Lower lobe of right lung (tissue), 2 donors: Measurements from ENCODE around the gene GPR3. TPM values are rescaled to one million over a fixed set of nuclear protein-coding genes. Genes with fewer than 3 reads are reported as not detected.
A peak's percentile ranks its signal among the peaks of the same experiment; 100 is the strongest.

Source experiments
- ATAC-seq, 2 donors: fragments of 200-7000 bp; cut with Tn5 transposase; one replicate each; pipeline ENCODE4 v1.9.1; 2020 to 2022; ENCODE audit warnings: mild to moderate bottlenecking in 2 of 2, moderate library complexity in 2 of 2
- DNase-seq: peaks from one replicate; pipeline ENCODE4 v3.0.0-alpha.2; 2020
- H3K27ac ChIP-seq: fragments of 200-600 bp; one replicate; pipeline ENCODE4 v1.8.0; 2022
- H3K27me3 ChIP-seq: fragments of 200-600 bp; one replicate; pipeline ENCODE4 v1.8.0; 2022; ENCODE audit warnings: low read depth
- H3K36me3 ChIP-seq: fragments of 200-600 bp; one replicate; pipeline ENCODE4 v1.8.0; 2022; ENCODE audit warnings: mild to moderate bottlenecking
- H3K4me1 ChIP-seq: fragments of 200-600 bp; one replicate; pipeline ENCODE4 v1.8.0; 2022
- H3K4me3 ChIP-seq: fragments of 200-600 bp; one replicate; pipeline ENCODE4 v1.8.0; 2022; ENCODE audit warnings: mild to moderate bottlenecking
- H3K9me3 ChIP-seq: fragments of 200-600 bp; one replicate; pipeline ENCODE4 v1.8.0; 2022
- CTCF ChIP-seq: fragments of 200-600 bp; IDR thresholded peaks from one replicate; pipeline ENCODE4 v1.8.0; 2022; ENCODE audit warnings: antibody characterized with exemption, mild to moderate bottlenecking
- intact Hi-C: fragments of 100-400 bp; cut with DNase I; formaldehyde crosslinking; loops from one replicate; pipeline ENCODE4 v1.11.0; 2022
- total RNA-seq: library from RNA; stranded (reverse); fragmentation: NEBNext Ultra II Directional; extraction: Animal tissue kit (Norgen Biotek cat#: 25700); gene quantifications from one replicate; pipeline ENCODE4 v1.2.1, GENCODE V29; 2021
- donor health status: DM: no; HTN: yes; CAD: no; lungs with severe emphysema.

Gene GPR3
- total RNA-seq, 1 donor from 2014 or later, result 0.18 TPM

- peak overlapping the region; percentile 43 for H3K4me3 ChIP-seq
- intact Hi-C loops, result no loop called here
- ATAC-seq, result no peak
These were observed 32.6 kb upstream of the GPR3 start for GRCh38 chr1:27359822-27360158.

GRCh38 chr1:27360159-27361043, 32.0 kb upstream of the GPR3 start:
- Histone ChIP-seq H3K36me3 (peaks cover 97% of the 10 kb centered on the region), H3K4me1 (peaks cover 29% of the 10 kb centered on the region), H3K9me3 (no peaks in the 10 kb centered on the region), H3K4me3 (peak overlapping the region; percentile 43), H3K27ac (no peak overlapping the region), H3K27me3 (no peaks in the 10 kb centered on the region)
- intact Hi-C loops, result no loop called here
- no peak for TF ChIP-seq CTCF
- DNase-seq, result peak; percentile 77
- peak in 1 of 2 donors; percentile 4 for ATAC-seq

More at GRCh38 chr1:27359822-27360158, 32.6 kb upstream of the GPR3 start:
- Histone ChIP-seq H3K36me3 (peaks cover 99% of the 10 kb centered on the region), H3K27ac (no peak overlapping the region), H3K4me1 (peaks cover 24% of the 10 kb centered on the region), H3K9me3 (no peaks in the 10 kb centered on the region), H3K27me3 (no peaks in the 10 kb centered on the region)
- DNase-seq, result no peak
- no peak for TF ChIP-seq CTCF

- Histone ChIP-seq H3K9me3 (no peaks in the 10 kb centered on the region), H3K27me3 (no peaks in the 10 kb centered on the region), H3K36me3 (peaks cover 90% of the 10 kb centered on the region), H3K4me3 (no peak overlapping the region), H3K4me1 (peaks cover 29% of the 10 kb centered on the region), H3K27ac (no peak overlapping the region)
- DNase-seq (peak; percentile 44), ATAC-seq (no peak)
- intact Hi-C loops, result no loop called here
- TF ChIP-seq CTCF, result no peak
These were observed 31.4 kb upstream of the GPR3 start for GRCh38 chr1:27361044-27361402.

GRCh38 chr1:27361553-27361952, 30.9 kb upstream of the GPR3 start:
- H3K27ac ChIP-seq, result no peak overlapping the region
- H3K4me3 ChIP-seq, result no peak overlapping the region
- no peaks in the 10 kb centered on the region for H3K27me3 ChIP-seq
- DNase-seq, result peak; percentile 43
- no peak for ATAC-seq
- no peaks in the 10 kb centered on the region for H3K9me3 ChIP-seq
- peaks cover 85% of the 10 kb centered on the region for H3K36me3 ChIP-seq
- intact Hi-C loops, result no loop called here
- H3K4me1 ChIP-seq, result peaks cover 29% of the 10 kb centered on the region
- no peak for TF ChIP-seq CTCF

- H3K4me1 ChIP-seq, result peaks cover 38% of the 10 kb centered on the region
- no peaks in the 10 kb centered on the region for H3K27me3 ChIP-seq
- H3K4me3 ChIP-seq, result peak overlapping the region; percentile 79
- TF ChIP-seq CTCF, result no peak
- peaks cover 60% of the 10 kb centered on the region for H3K36me3 ChIP-seq
- no peak for ATAC-seq
- H3K27ac ChIP-seq, result peak overlapping the region; percentile 97
- H3K9me3 ChIP-seq, result no peaks in the 10 kb centered on the region
- no peak for DNase-seq
- intact Hi-C loops, result no loop called here
These were observed 28.4 kb upstream of the GPR3 start for GRCh38 chr1:27363766-27364695.
